ENCODE results near the gene RNF208.

RNF208 gene

DNA sequence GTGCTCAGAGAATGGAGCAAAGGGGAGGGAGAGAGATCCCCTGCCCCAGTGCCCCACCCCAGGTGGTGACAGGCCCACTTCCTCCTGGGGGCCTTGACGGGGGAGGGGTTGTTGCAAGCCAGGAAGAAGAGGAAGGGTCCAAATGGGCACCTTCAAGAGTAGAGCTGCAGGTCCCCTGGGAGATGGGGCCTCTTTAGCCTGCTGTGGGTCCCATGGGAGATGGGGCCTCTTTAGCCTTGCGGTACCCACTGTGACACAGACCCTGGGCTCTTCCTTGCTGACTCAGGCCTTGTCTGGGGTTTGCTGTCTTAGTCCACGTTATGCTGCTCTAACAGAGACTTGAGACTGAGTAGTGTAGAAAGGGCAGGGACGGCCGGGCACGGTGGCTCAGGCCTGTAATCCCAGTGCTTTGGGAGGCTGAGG lies 45.9 kb upstream of the RNF208 start:
- TF ChIP-seq RAD21 (IDR thresholded peaks at IDR 0.05; ENCODE audit: low read depth) (no peak), EGR1 (IDR thresholded peaks at IDR 0.05) (no peak), CREB1 (IDR thresholded peaks at IDR 0.05; ENCODE audit: low read depth) (no peak), TEAD4 (IDR thresholded peaks at IDR 0.05) (no peak), NFIC (IDR thresholded peaks at IDR 0.05) (no peak), EP300 (IDR thresholded peaks at IDR 0.05; ENCODE audit: borderline replicate concordance) (no peak), TAF1 (IDR thresholded peaks at IDR 0.05; ENCODE audit: low read depth) (no peak), YY1 (IDR thresholded peaks at IDR 0.05; ENCODE audit: low read depth) (no peak), ZBTB7A (IDR thresholded peaks at IDR 0.05; ENCODE audit: low read depth) (no peak), CEBPB (IDR thresholded peaks at IDR 0.05) (no peak), TCF12 (IDR thresholded peaks at IDR 0.05; ENCODE audit: low read depth) (no peak), FOXM1 (IDR thresholded peaks at IDR 0.05; ENCODE audit: borderline replicate concordance, low read depth) (no peak)
- TF ChIP-seq, protein P1, sequence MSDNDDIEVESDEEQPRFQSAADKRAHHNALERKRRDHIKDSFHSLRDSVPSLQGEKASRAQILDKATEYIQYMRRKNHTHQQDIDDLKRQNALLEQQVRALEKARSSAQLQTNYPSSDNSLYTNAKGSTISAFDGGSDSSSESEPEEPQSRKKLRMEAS (IDR thresholded peaks at IDR 0.05): no peak
- TF ChIP-seq, protein P2, sequence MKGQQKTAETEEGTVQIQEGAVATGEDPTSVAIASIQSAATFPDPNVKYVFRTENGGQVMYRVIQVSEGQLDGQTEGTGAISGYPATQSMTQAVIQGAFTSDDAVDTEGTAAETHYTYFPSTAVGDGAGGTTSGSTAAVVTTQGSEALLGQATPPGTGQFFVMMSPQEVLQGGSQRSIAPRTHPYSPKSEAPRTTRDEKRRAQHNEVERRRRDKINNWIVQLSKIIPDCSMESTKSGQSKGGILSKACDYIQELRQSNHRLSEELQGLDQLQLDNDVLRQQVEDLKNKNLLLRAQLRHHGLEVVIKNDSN (IDR thresholded peaks at IDR 0.05): no peak
- TF ChIP-seq, protein P3, sequence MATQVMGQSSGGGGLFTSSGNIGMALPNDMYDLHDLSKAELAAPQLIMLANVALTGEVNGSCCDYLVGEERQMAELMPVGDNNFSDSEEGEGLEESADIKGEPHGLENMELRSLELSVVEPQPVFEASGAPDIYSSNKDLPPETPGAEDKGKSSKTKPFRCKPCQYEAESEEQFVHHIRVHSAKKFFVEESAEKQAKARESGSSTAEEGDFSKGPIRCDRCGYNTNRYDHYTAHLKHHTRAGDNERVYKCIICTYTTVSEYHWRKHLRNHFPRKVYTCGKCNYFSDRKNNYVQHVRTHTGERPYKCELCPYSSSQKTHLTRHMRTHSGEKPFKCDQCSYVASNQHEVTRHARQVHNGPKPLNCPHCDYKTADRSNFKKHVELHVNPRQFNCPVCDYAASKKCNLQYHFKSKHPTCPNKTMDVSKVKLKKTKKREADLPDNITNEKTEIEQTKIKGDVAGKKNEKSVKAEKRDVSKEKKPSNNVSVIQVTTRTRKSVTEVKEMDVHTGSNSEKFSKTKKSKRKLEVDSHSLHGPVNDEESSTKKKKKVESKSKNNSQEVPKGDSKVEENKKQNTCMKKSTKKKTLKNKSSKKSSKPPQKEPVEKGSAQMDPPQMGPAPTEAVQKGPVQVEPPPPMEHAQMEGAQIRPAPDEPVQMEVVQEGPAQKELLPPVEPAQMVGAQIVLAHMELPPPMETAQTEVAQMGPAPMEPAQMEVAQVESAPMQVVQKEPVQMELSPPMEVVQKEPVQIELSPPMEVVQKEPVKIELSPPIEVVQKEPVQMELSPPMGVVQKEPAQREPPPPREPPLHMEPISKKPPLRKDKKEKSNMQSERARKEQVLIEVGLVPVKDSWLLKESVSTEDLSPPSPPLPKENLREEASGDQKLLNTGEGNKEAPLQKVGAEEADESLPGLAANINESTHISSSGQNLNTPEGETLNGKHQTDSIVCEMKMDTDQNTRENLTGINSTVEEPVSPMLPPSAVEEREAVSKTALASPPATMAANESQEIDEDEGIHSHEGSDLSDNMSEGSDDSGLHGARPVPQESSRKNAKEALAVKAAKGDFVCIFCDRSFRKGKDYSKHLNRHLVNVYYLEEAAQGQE (IDR thresholded peaks at IDR 0.05; ENCODE audit: low read depth): no peak

DNA sequence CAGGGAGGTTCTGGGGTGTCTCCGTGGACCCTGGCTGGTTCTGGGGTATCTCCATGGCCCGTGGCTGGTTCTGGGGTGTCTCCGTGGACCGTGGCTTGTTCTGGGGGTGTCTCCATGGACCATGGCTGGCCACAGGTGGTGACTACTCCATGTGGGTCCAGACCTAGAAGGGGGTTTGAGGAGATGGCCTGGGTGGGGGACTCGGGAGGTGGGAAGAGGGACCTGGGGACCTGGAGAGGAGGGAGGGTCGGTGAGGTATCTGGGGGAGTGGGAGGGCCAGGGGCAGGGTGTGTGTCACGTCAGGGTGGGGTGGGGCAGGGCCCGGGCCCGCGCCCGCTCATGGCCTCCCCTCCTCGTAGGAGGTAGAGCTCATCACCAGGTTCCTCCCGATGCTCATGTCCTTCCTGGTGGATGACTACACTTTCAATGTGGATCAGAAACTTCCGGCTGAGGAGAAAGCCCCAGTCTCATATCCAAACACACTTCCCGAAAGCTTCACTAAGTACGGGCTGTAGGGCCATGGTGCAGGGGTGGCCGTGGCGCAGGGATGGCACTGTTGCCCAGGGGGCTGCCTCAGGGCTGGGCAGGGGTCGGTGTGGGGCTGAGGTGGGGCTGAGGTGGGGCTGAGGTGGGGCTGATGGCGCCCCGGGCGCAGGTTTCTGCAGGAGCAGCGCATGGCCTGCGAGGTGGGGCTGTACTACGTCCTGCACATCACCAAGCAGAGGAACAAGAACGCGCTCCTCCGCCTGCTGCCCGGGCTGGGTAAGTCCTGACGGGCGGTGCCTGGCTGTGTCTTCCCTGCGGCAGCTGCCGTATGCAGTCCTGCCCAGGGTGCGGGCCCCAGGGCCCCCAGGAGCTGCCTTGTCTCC lies 44.8 kb upstream of the RNF208 start:
- TF ChIP-seq TAF1 (IDR thresholded peaks at IDR 0.05; ENCODE audit: low read depth) (no peak), YY1 (IDR thresholded peaks at IDR 0.05; ENCODE audit: low read depth) (no peak), TEAD4 (IDR thresholded peaks at IDR 0.05) (no peak), CEBPB (IDR thresholded peaks at IDR 0.05) (no peak), NFIC (IDR thresholded peaks at IDR 0.05) (no peak), RAD21 (IDR thresholded peaks at IDR 0.05; ENCODE audit: low read depth) (no peak), TCF12 (IDR thresholded peaks at IDR 0.05; ENCODE audit: low read depth) (no peak)
- TF ChIP-seq, protein P2 (IDR thresholded peaks at IDR 0.05): no peak
- TF ChIP-seq, protein P3 (IDR thresholded peaks at IDR 0.05; ENCODE audit: low read depth): no peak
- TF ChIP-seq, protein P1 (IDR thresholded peaks at IDR 0.05): no peak

DNA sequence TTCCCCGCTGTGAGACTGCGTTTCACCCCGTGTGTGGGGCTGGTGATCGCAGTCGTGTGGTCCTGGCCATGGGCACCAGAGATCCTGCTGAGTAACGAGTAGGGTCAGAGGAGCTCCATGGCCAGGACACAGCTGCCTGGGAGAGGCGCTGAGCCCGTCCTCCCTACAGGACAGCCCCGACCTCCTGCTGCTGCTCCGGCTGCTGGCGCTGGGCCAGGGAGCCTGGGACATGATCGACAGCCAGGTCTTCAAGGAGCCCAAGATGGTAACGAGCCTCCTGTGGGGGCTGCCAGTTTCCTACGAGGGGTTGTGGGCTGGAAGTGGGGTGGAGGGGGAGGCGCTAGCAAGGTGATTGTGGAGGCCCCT lies 44.1 kb upstream of the RNF208 start:
- TF ChIP-seq NFIC (IDR thresholded peaks at IDR 0.05): 0 out of 2 replicates have a peak, but pooled peaks have one; percentile 18
- TF ChIP-seq, protein P3 (IDR thresholded peaks at IDR 0.05; ENCODE audit: low read depth): no peak

DNA sequence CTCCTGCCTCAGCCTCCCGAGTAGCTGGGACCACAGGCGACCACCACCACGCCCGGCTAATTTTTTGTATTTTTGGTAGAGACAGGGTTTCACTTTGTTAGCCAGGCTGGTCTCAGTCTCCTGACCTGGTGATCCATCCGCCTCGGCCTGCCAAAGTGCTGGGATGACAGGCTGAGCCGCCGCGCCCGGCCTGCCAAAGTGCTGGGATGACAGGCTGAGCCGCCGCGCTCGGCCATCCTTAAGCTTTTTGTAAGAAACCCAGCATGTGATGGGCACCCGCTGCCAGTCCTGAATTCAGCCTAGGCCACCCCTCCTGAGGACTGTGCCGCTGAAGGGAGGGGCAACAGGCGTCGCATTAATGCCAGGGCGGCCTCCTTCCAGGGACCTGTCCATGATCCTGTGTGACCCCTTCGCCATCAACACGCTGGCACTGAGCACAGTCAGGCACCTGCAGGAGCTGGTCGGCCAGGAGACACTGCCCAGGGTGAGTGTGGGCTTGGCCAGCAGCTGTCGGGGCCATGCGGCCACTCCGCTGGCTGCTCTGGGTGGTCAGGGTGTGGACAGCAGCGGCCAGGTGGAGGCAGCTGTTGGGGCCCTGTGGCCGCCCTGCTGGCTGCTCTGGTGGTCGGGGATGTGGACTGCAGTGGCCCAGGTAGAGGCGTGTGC lies 43.6 kb upstream of the RNF208 start:
- TF ChIP-seq NFIC (IDR thresholded peaks at IDR 0.05): no peak
- no peak for TF ChIP-seq FOXM1 (IDR thresholded peaks at IDR 0.05; ENCODE audit: borderline replicate concordance, low read depth)
- TF ChIP-seq RAD21 (IDR thresholded peaks at IDR 0.05; ENCODE audit: low read depth): no peak
- TF ChIP-seq, protein P2 (IDR thresholded peaks at IDR 0.05): no peak
- TF ChIP-seq EGR1 (IDR thresholded peaks at IDR 0.05): no peak
- TF ChIP-seq CEBPB (IDR thresholded peaks at IDR 0.05): no peak
- no peak for TF ChIP-seq TCF12 (IDR thresholded peaks at IDR 0.05; ENCODE audit: low read depth)
- TF ChIP-seq CREB1 (IDR thresholded peaks at IDR 0.05; ENCODE audit: low read depth): no peak
- TF ChIP-seq EP300 (IDR thresholded peaks at IDR 0.05; ENCODE audit: borderline replicate concordance): no peak
- TF ChIP-seq ZBTB7A (IDR thresholded peaks at IDR 0.05; ENCODE audit: low read depth): no peak
- TF ChIP-seq, protein P3 (IDR thresholded peaks at IDR 0.05; ENCODE audit: low read depth): no peak
- TF ChIP-seq YY1 (IDR thresholded peaks at IDR 0.05; ENCODE audit: low read depth): no peak
- TF ChIP-seq TAF1 (IDR thresholded peaks at IDR 0.05; ENCODE audit: low read depth): no peak
- TF ChIP-seq, protein P1 (IDR thresholded peaks at IDR 0.05): no peak
- no peak for TF ChIP-seq TEAD4 (IDR thresholded peaks at IDR 0.05)
